ENCODE data around the gene BCKDHA. TPM values are rescaled to one million over a fixed set of nuclear protein-coding genes. Genes with fewer than 3 reads are reported as not detected.

BCKDHA gene
- total and polyA plus RNA-seq, 9 of the 15 experiments (the other 6 are each of a cell fraction or from before 2014, with no cell fraction given): 4.5 to 52.5 (median 14.1) TPM

DNA sequence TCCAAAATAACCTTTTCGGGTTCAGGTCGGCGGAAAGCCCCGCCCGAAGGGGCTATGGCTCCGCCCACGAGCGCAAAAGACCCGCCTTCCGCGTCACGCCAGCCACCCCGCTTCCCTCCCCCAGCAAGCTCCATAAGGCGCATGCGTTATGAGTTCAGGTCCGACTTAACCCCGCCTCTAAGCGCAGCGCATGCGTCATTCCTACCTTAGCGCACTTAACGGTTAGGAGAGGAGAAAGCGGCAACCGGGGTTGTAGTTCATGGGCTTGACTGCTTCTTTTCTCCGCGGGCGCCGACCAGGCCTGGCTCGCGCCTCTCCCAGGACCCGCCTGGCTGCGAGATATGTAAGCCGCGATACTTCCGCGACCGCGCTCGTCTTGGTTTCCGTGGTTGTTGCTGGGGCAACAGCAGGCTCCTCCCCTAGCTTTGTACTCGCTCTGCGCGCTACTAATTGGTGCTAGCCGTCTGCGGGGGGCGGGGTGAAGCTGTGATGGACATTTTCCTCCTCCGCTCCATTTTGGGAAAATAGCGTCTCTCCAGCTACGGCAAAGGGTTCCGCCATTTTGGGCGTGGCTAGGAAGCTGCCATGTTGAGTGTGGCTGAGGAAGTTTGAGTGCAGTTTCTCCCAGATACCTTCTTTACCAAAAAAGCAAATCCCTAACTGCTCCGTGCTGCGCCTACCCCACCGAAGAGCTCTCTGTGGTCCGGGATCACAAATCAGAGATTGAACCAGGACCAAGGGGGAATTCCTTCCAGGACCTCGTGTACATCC lies 33.7 kb upstream of the BCKDHA start, which contains the start of gene B9D2 (continued):
- TF ChIP-seq, protein P1, sequence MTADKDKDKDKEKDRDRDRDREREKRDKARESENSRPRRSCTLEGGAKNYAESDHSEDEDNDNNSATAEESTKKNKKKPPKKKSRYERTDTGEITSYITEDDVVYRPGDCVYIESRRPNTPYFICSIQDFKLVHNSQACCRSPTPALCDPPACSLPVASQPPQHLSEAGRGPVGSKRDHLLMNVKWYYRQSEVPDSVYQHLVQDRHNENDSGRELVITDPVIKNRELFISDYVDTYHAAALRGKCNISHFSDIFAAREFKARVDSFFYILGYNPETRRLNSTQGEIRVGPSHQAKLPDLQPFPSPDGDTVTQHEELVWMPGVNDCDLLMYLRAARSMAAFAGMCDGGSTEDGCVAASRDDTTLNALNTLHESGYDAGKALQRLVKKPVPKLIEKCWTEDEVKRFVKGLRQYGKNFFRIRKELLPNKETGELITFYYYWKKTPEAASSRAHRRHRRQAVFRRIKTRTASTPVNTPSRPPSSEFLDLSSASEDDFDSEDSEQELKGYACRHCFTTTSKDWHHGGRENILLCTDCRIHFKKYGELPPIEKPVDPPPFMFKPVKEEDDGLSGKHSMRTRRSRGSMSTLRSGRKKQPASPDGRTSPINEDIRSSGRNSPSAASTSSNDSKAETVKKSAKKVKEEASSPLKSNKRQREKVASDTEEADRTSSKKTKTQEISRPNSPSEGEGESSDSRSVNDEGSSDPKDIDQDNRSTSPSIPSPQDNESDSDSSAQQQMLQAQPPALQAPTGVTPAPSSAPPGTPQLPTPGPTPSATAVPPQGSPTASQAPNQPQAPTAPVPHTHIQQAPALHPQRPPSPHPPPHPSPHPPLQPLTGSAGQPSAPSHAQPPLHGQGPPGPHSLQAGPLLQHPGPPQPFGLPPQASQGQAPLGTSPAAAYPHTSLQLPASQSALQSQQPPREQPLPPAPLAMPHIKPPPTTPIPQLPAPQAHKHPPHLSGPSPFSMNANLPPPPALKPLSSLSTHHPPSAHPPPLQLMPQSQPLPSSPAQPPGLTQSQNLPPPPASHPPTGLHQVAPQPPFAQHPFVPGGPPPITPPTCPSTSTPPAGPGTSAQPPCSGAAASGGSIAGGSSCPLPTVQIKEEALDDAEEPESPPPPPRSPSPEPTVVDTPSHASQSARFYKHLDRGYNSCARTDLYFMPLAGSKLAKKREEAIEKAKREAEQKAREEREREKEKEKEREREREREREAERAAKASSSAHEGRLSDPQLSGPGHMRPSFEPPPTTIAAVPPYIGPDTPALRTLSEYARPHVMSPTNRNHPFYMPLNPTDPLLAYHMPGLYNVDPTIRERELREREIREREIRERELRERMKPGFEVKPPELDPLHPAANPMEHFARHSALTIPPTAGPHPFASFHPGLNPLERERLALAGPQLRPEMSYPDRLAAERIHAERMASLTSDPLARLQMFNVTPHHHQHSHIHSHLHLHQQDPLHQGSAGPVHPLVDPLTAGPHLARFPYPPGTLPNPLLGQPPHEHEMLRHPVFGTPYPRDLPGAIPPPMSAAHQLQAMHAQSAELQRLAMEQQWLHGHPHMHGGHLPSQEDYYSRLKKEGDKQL (CRISPR knock-in tag; IDR thresholded peaks at IDR 0.05; ENCODE audit: borderline replicate concordance): no peak
- TF ChIP-seq RBFOX2 (IDR thresholded peaks at IDR 0.05; ENCODE audit: low read depth, low read length) (peak; percentile 87), BCL6 (CRISPR knock-in tag; IDR thresholded peaks at IDR 0.05) (no peak), ZNF766 (CRISPR knock-in tag; conservative IDR thresholded peaks at IDR 0.05) (0 out of 2 replicates have a peak, but pooled peaks have one; percentile 32), SMARCC2 (IDR thresholded peaks at IDR 0.05; ENCODE audit: low read depth) (no peak), BRCA1 (IDR thresholded peaks at IDR 0.05) (no peak), BRCA1 (CRISPR knock-in tag; IDR thresholded peaks at IDR 0.05) (no peak), RUNX1 (IDR thresholded peaks at IDR 0.05; ENCODE audit: low read depth) (no peak), ZNF184 (CRISPR knock-in tag; IDR thresholded peaks at IDR 0.05) (no peak), NFIX (CRISPR knock-in tag; IDR thresholded peaks at IDR 0.05; ENCODE audit: low read depth) (no peak), ZNF764 (CRISPR knock-in tag; IDR thresholded peaks at IDR 0.05; ENCODE audit: low read depth) (no peak), RFX5 (IDR thresholded peaks at IDR 0.05; ENCODE audit: low read depth, low read length) (no peak), MEIS2 (IDR thresholded peaks at IDR 0.05; ENCODE audit: partially characterized antibody) (peak; percentile 84), ZNF436 (CRISPR knock-in tag; IDR thresholded peaks at IDR 0.05) (peak; percentile 56; the same call in 1 of the 2 replicates), ZNF133 (CRISPR knock-in tag; IDR thresholded peaks at IDR 0.05) (no peak), CREM (IDR thresholded peaks at IDR 0.05; ENCODE audit: low read depth) (peak; percentile 89), GATAD2B (IDR thresholded peaks at IDR 0.05; ENCODE audit: borderline replicate concordance) (no peak)
- TF ChIP-seq, protein P2, sequence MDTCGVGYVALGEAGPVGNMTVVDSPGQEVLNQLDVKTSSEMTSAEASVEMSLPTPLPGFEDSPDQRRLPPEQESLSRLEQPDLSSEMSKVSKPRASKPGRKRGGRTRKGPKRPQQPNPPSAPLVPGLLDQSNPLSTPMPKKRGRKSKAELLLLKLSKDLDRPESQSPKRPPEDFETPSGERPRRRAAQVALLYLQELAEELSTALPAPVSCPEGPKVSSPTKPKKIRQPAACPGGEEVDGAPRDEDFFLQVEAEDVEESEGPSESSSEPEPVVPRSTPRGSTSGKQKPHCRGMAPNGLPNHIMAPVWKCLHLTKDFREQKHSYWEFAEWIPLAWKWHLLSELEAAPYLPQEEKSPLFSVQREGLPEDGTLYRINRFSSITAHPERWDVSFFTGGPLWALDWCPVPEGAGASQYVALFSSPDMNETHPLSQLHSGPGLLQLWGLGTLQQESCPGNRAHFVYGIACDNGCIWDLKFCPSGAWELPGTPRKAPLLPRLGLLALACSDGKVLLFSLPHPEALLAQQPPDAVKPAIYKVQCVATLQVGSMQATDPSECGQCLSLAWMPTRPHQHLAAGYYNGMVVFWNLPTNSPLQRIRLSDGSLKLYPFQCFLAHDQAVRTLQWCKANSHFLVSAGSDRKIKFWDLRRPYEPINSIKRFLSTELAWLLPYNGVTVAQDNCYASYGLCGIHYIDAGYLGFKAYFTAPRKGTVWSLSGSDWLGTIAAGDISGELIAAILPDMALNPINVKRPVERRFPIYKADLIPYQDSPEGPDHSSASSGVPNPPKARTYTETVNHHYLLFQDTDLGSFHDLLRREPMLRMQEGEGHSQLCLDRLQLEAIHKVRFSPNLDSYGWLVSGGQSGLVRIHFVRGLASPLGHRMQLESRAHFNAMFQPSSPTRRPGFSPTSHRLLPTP (IDR thresholded peaks at IDR 0.05; ENCODE audit: borderline replicate concordance, extremely low read depth, insufficient read length): no peak
- TF ChIP-seq, protein P3, sequence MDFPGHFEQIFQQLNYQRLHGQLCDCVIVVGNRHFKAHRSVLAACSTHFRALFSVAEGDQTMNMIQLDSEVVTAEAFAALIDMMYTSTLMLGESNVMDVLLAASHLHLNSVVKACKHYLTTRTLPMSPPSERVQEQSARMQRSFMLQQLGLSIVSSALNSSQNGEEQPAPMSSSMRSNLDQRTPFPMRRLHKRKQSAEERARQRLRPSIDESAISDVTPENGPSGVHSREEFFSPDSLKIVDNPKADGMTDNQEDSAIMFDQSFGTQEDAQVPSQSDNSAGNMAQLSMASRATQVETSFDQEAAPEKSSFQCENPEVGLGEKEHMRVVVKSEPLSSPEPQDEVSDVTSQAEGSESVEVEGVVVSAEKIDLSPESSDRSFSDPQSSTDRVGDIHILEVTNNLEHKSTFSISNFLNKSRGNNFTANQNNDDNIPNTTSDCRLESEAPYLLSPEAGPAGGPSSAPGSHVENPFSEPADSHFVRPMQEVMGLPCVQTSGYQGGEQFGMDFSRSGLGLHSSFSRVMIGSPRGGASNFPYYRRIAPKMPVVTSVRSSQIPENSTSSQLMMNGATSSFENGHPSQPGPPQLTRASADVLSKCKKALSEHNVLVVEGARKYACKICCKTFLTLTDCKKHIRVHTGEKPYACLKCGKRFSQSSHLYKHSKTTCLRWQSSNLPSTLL (IDR thresholded peaks at IDR 0.05): peak; percentile 86

All from K562 (cell line).